ENCODE measurements around the gene IL6R.

IL6R gene

GRCh38 chr1:154453574-154454352 lies 48.6 kb downstream of the IL6R start:
- DNase-seq: no peak

DNA sequence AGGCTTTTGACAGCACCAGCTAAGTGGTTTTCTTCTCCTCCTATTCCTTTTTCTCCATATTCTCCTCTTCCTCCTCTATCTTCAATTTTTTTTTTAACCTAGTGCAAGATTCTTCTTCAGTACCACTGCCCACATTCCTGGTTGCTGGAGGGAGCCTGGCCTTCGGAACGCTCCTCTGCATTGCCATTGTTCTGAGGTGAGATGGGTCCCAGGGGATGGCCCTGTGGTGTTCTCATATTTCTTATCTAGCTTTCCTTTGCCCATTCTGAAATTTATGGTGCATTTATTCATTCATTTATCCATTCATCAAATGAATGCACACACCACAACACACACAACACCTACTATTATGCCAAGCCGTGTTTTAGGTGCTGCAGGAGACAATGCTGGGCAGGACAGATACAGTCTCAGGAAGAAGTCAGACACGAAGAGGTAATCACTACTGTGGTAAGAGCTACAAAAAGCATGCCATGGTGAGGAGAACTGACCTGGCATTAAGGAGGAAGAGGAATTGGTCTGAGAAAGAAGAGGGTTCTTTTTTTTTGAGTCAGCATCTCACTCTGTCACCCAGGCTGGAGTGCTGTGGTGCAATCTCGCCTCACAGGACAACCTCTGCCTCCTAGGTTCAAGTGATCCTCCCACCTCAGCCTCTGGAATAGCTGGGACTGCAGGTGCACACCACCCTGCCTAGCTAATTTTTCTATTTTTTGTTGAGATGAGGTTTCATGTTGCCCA lies 49.4 kb downstream of the IL6R start:
- DNase-seq: no peak

- no peak for DNase-seq
These were observed 51.5 kb downstream of the IL6R start for GRCh38 chr1:154456631-154457030.

DNA sequence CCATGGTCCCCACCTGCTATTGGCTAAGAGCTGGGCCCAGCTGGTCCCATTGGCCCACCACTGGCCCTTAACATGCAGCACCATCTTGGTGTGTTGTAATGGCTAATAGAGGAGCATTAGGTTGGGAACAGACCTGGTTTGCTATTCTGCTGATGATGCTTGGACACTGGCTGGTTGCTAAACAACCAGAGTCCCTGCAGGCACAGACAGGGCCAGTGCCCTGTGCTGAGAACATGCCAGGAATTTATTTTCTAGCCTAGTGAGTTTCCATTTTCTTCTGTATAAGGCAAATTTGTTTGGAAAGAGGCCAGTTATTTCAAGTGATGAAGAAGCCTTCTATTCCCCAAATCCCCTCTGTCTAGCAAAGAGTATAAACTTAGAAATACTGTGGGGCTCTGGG lies 53.9 kb downstream of the IL6R start:
- DNase-seq: no peak

DNA sequence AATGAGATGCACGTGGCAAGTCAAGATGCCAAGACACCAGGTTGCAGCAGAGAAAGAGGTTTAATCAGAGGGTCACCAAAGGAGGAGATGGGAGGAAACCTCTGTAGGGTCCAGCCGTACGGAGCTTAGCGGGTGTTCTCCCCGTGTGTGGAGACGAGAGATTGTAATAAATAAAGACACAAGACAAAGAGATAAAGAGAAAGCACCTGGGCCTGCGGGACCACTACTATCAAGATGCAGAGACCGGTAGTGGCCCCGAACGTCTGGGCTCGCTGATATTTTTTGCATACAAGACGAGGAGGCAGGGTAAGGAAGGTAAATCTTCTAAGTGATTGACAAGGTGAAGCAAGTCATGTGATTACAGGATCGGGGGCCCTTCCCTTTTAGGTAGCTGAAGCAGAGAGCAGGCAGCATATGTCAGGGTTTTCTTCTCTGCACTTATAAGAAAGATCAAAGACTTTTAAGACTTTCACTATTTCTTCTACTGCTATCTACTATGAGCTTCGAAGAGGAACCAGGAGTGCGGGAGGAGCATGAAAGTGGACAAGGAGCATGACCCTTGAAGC lies 55.6 kb downstream of the IL6R start:
- no peak for DNase-seq

DNA sequence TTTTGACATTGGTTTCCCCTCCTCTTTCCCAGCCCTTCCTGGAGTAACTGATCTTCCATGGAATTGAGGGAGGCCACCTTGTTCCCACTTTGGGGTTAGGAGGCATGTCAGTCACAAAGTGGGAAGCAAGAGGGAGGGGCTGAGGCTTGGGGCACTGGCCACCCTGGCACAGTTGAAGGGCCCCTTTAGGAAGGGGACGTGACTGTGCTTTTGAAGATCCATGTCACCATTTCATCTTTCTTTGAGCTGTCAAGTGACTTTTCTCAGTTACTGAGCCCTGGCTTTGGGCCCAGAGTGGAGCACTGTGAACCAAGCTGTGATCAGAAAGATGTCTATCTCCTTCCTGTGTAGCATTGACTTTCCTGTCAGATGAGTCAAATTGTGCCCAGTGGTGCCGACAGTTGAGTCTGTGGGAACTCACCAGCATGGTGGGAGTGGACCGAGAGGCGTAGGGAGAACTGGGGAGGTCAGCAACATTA lies 58.4 kb downstream of the IL6R start:
- DNase-seq: peak; percentile 88

GRCh38 chr1:154465621-154466195 lies 60.6 kb downstream of the IL6R start:
- no peak for DNase-seq

GRCh38 chr1:154466206-154466605 lies 61.1 kb downstream of the IL6R start:
- DNase-seq: no peak

GRCh38 chr1:154466921-154467417 lies 61.8 kb downstream of the IL6R start:
- DNase-seq: no peak

DNA sequence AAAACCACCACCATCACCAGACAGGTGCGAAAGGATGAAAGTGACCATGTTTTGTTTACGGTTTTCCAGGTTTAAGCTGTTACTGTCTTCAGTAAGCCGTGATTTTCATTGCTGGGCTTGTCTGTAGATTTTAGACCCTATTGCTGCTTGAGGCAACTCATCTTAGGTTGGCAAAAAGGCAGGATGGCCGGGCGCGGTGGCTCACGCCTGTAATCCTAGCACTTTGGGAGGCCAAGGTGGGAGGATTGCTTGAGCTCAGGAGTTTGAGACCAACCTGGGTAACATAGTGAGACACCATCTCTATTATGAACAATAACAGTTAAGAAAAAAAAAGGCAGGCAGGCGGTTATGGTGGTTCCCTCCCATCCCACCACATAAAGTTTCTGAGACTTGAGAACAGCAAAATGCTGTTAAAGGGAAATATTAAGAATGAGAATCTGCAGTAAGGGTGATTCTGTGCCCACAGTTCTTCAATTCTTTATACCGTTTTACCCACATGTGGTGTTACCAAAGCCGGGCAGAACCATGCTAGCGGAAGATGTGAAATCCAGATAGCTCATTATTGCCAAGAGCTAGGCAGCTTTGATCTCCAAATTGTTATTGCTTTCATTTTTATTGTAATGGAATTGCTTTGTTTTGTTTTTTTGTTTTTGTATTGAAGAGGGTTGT lies 62.4 kb downstream of the IL6R start:
- peak; percentile 76 for DNase-seq

DNA sequence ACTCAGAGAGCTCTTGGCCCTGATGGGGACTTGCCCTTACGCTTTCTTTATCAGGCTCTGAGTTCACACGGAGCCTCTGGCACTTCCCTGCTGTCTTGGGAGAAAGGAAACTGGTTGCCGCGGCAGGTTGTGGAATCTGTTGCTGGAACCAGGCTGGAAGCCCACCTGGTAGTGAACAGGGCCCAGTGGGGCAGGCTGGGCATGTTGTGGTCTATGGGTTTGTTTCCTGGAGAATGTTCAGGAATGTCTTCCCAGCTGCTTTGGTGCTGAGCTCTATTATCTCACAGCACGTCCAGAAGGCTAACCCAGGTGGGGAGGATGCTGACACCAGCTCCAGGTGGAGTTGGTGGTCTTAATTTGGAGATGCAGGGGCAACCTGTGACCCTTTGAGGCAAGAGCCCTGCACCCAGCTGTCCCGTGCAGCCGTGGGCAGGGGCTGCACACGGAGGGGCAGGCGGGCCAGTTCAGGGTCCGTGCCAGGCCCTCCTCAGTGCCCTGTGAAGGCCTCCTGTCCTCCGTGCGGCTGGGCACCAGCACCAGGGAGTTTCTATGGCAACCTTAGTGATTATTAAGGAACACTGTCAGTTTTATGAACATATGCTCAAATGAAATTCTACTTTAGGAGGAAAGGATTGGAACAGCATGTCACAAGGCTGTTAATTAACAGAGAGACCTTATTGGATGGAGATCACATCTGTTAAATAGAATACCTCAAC lies 63.5 kb downstream of the IL6R start:
- DNase-seq: no peak

DNA sequence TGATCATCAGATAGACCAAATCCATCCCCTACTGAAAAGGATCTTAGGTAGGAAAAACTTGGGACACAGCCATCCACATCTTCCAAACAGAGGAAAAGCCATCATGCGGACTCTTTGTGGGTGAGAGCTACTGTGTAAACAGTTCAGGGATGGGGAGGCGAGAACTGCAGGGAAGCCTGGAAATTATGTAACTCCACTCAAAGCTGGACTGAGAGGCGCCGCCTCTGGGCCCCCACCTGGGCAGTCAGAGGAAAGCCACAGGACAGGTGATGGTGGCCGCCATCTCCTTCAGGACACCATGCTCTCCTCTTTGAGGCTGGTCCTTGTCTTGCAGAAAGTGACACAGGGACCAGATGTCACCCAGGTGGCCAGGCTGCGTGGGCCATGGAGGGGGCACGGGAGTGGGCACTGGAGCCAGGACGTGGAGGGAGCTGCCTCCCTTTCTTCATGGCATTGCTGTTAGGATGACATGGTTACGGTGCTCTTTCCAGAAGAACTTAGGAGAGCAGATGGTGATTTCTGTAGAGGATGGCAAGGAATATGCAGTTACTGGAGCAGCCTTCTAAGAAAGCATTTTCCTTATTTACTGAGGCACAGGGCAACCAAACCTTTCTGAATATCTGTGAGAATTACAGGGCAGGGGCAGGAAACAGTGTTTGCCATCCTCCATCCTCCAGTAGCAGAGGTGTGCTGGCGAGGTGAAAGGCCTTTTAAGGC lies 64.9 kb downstream of the IL6R start:
- peak; percentile 58 for DNase-seq

DNA sequence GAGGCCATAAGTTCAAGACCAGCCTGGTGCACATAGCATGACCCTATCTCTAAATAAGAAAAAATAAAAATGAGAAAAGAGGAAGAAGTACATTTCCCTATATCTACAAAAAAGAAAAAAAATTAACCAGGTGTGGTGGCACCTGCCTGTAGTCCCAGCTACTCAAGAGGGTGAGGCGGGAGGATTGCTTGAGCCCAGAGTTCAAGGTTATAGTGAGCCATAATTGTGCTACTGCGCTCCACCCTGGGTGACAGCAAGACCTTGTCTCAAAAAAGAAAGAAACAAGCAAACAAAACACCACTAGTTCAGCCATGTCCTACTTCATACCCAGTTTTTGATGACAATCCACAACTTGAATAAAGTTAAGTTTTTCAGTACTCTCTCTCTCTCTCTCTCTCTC lies 66.2 kb downstream of the IL6R start:
- DNase-seq: no peak

- no peak for DNase-seq
These were observed 69.7 kb downstream of the IL6R start for GRCh38 chr1:154474802-154475201.

- DNase-seq: no peak
These were observed 71.6 kb downstream of the IL6R start for GRCh38 chr1:154476791-154477190.

GRCh38 chr1:154478013-154478412 lies 72.9 kb downstream of the IL6R start:
- no peak for DNase-seq

DNA sequence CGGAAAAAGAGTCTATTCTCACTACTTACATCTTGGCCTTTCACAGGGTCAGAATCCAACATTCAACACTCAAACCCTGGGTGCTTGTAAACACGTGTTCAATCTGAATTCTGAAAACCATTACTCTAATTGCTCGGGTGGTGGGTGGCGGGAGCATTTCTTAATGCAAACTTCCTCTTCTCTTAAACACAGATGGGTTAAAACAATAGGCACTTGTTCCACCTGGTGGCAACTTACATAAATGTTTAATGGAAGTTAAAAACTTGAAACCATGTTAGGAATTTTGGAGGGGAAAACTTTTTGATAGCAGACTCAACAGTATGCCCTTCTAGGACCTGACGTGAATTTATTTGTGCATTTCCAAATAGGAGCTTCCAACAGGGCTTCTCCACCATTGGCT lies 73.5 kb downstream of the IL6R start:
- DNase-seq: no peak

- peak; percentile 76 for DNase-seq
These were observed 74.8 kb downstream of the IL6R start for GRCh38 chr1:154479764-154480421.

DNA sequence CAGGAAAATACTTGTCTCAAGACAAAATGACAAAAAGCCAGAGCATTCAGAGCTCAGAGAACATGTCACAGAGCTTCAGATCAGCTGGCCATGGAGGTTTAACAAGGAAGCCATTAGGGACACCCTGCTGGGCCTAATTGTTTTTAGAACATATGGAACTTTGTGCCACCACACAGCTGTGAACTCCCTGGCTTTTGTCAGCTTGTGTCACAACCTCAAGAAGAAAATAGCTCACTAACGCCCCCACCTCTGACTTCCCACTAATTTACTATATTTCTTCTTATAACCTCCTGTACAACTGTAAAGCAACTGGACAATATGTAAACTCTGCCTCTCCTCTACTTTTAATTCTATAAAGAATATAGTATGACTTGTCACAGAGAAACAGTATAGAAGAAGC lies 75.9 kb downstream of the IL6R start:
- DNase-seq: no peak

- no peak for DNase-seq
These were observed 79.0 kb downstream of the IL6R start for GRCh38 chr1:154483941-154484803.
